ENCODE data around the gene ZBTB2. TPM values are rescaled to one million over a fixed set of nuclear protein-coding genes. Genes with fewer than 3 reads are reported as not detected.

ZBTB2 gene
- total RNA-seq, 2 experiments from 2014 or later = 16.4 to 17.0 TPM

GRCh38 chr6:151326116-151326825 lies 65.1 kb downstream of the ZBTB2 start:
- no peak overlapping the region for H2AFZ ChIP-seq (ENCODE audit: low read length)
- intact Hi-C loops (cut with micrococcal nuclease; ENCODE audit: unreplicated experiment) = no loop called here
- no peak for DNase-seq (ENCODE audit: low spot score)
- ChIA-PET POLR2A (interaction anchor here (0.7 kb wide), 1 partner anchor 16 kb away, joined by 3 read pairs; no protein-coding TSS in a partner anchor), CTCF (ENCODE audit: unreplicated experiment) (interaction anchor here (0.9 kb wide), 1 partner anchor 14 kb away, joined by 3 read pairs; no protein-coding TSS in a partner anchor)
- no peaks in the 10 kb centered on the region for H4K20me1 ChIP-seq (ENCODE audit: insufficient read depth, low read length)
- H3K27ac ChIP-seq (ENCODE audit: low read depth, low read length, poor library complexity, severe bottlenecking) = no peak overlapping the region
- H3K9me3 ChIP-seq (ENCODE audit: low read length) = no peaks in the 10 kb centered on the region
- no peak overlapping the region for H3K4me3 ChIP-seq (ENCODE audit: low read depth, low read length, poor library complexity, severe bottlenecking)
- no TSS peak for BruUV-seq (replicated peaks)
- H3K4me1 ChIP-seq (ENCODE audit: insufficient read depth, low read length, poor library complexity, severe bottlenecking) = no peaks in the 10 kb centered on the region
- no peaks in the 10 kb centered on the region for H3K79me2 ChIP-seq (ENCODE audit: insufficient read depth, low read depth, low read length)
- no peaks in the 10 kb centered on the region for H3K9me2 ChIP-seq (ENCODE audit: insufficient read depth, low read length)
- no peaks in the 10 kb centered on the region for H3K36me3 ChIP-seq (ENCODE audit: insufficient read depth, low read length)
- TF ChIP-seq EZH2phosphoT487 (IDR thresholded peaks at IDR 0.05; ENCODE audit: borderline replicate concordance, low read depth, low read length) (no peak), CTCF (conservative IDR thresholded peaks at IDR 0.05; ENCODE audit: low read length) (no peak)
- no peak overlapping the region for H3K4me2 ChIP-seq (ENCODE audit: low read length)

- ChIA-PET CTCF (ENCODE audit: unreplicated experiment) (interaction anchor here (0.9 kb wide), 1 partner anchor 15 kb away, joined by 3 read pairs; no protein-coding TSS in a partner anchor), POLR2A (interaction anchor here (0.6 kb wide), 2 partner anchors 10 to 138 kb away, joined by 4 read pairs; no protein-coding TSS in a partner anchor)
- Histone ChIP-seq H3K4me3 (ENCODE audit: low read depth, low read length, poor library complexity, severe bottlenecking) (no peak overlapping the region), H3K4me1 (ENCODE audit: insufficient read depth, low read length, poor library complexity, severe bottlenecking) (no peaks in the 10 kb centered on the region), H3K27ac (ENCODE audit: low read depth, low read length, poor library complexity, severe bottlenecking) (no peak overlapping the region), H4K20me1 (ENCODE audit: insufficient read depth, low read length) (no peaks in the 10 kb centered on the region), H2AFZ (ENCODE audit: low read length) (no peak overlapping the region), H3K9me2 (ENCODE audit: insufficient read depth, low read length) (no peaks in the 10 kb centered on the region), H3K4me2 (ENCODE audit: low read length) (no peak overlapping the region), H3K9me3 (ENCODE audit: low read length) (no peaks in the 10 kb centered on the region), H3K79me2 (ENCODE audit: insufficient read depth, low read depth, low read length) (no peaks in the 10 kb centered on the region), H3K36me3 (ENCODE audit: insufficient read depth, low read length) (no peaks in the 10 kb centered on the region)
- TF ChIP-seq CTCF (conservative IDR thresholded peaks at IDR 0.05; ENCODE audit: low read length) (no peak), EZH2phosphoT487 (IDR thresholded peaks at IDR 0.05; ENCODE audit: borderline replicate concordance, low read depth, low read length) (no peak)
- intact Hi-C loops (cut with micrococcal nuclease; ENCODE audit: unreplicated experiment) = no loop called here
- no TSS peak for BruUV-seq (replicated peaks)
- DNase-seq (ENCODE audit: low spot score) = no peak
Measured at GRCh38 chr6:151325075-151326050, 66.0 kb downstream of the ZBTB2 start.
